Endothelial cell of umbilical vein (primary cell): ENCODE data around the gene ATP9B. TPM values are rescaled to one million over a fixed set of nuclear protein-coding genes. Genes with fewer than 3 reads are reported as not detected.

Source experiments
- BruUV-seq: library from RNA; stranded (reverse); fragments of 400-500 nt; replicated peaks from 2 replicates; lab custom pipeline; 2021; lab: Mats Ljungman, UMichigan
- CTCF ChIA-PET: fragments of 300-600, 350-600 bp; sonication (Branson Sonifier 250); formaldehyde crosslinking; loops from one replicate; lab custom pipeline; 2021; ENCODE audit warnings: antibody characterized with exemption, inconsistent platforms; lab: Charles Lee
- POLR2A ChIA-PET: fragments of 300-600, 350-600 bp; sonication (Branson Sonifier 250); formaldehyde crosslinking; loops from one replicate; lab custom pipeline; 2021; ENCODE audit warnings: antibody characterized with exemption, inconsistent platforms; lab: Charles Lee
- DNase-seq: peaks from one replicate; pipeline ENCODE4 v3.0.0-alpha.2; 2011; ENCODE audit warnings: low read depth, low spot score
- FAIRE-seq: peaks from 2 replicates; lab custom pipeline; 2011; peaks lifted over from hg19 to GRCh38; lab: Jason Lieb, UNC
- H2AFZ ChIP-seq: 2 replicates; pipeline ENCODE4 v1.6.0; 2012; ENCODE audit warnings: low read depth, low read length, control low read depth, inconsistent platforms
- H3K27ac ChIP-seq: 2 replicates; pipeline ENCODE4 v1.5.1; 2011; ENCODE audit warnings: low read depth, mild to moderate bottlenecking, control low read depth, low read length, moderate library complexity; ENCODE audit not compliant: insufficient read depth
- H3K27me3 ChIP-seq, 2 experiments: 2 replicates each; pipeline versions ENCODE4 v1.6.0 to v1.6.1; 2011; ENCODE audit warnings: low read length in 2 of 2, mixed read lengths in 1 of 2; ENCODE audit not compliant: control insufficient read depth in 2 of 2, insufficient read depth in 2 of 2
- H3K36me3 ChIP-seq, 2 experiments: 2 replicates in 1 of 2; 3 replicates in 1 of 2; pipeline ENCODE4 v1.5.1; 2011; ENCODE audit warnings: low read length in 2 of 2, mild to moderate bottlenecking in 1 of 2, moderate library complexity in 1 of 2; ENCODE audit not compliant: control insufficient read depth in 2 of 2, insufficient read depth in 2 of 2; ENCODE audit errors: extremely low read depth in 1 of 2
- H3K4me1 ChIP-seq: 3 replicates; pipeline ENCODE4 v1.5.1; 2011; ENCODE audit warnings: mild to moderate bottlenecking, low read length; ENCODE audit not compliant: control insufficient read depth, insufficient read depth; ENCODE audit errors: extremely low read depth
- H3K4me2 ChIP-seq: 2 replicates; pipeline ENCODE4 v1.6.1; 2011; ENCODE audit warnings: low read length, control low read depth, mixed read lengths; ENCODE audit not compliant: insufficient read depth
- H3K4me3 ChIP-seq, 3 experiments: fragments of 200-600 bp in 1 of 3; sonication (generic), shearing (Covaris generic) in 1 of 3; replicated peaks in 1 of 3; 2 replicates each; pipeline ENCODE4 v1.5.1; 2011 to 2016; ENCODE audit warnings: control low read depth in 3 of 3, low read length in 3 of 3, mild to moderate bottlenecking in 2 of 3, inconsistent platforms in 1 of 3, low read depth in 1 of 3, moderate library complexity in 1 of 3; ENCODE audit not compliant: insufficient read depth in 1 of 3
- H3K79me2 ChIP-seq: 2 replicates; pipeline ENCODE4 v1.6.0; 2012; ENCODE audit warnings: low read length, inconsistent platforms; ENCODE audit not compliant: control insufficient read depth, insufficient read depth
- H3K9ac ChIP-seq: replicated peaks from 2 replicates; pipeline ENCODE3; 2011; ENCODE audit warnings: low read length, control low read depth; ENCODE audit not compliant: insufficient read depth; ENCODE audit errors: extremely low read depth
- H3K9me1 ChIP-seq: replicated peaks from 3 replicates; pipeline ENCODE4 v1.6.0; 2011; ENCODE audit warnings: mild to moderate bottlenecking, low read length; ENCODE audit not compliant: control insufficient read depth, insufficient read depth; ENCODE audit errors: extremely low read depth
- H3K9me3 ChIP-seq: replicated peaks from 2 replicates; pipeline ENCODE4 v1.5.1; 2012; ENCODE audit warnings: low read length, inconsistent platforms; ENCODE audit not compliant: control insufficient read depth, insufficient read depth
- H4K20me1 ChIP-seq: replicated peaks from 2 replicates; pipeline ENCODE3; 2011; ENCODE audit warnings: mild to moderate bottlenecking, low read length; ENCODE audit not compliant: control insufficient read depth, insufficient read depth; ENCODE audit errors: extremely low read depth
- EZH2 ChIP-seq: IDR thresholded peaks from 2 replicates; pipeline ENCODE4 v1.6.1; 2012; ENCODE audit warnings: borderline replicate concordance, low read depth, mild to moderate bottlenecking, moderate library complexity, low read length, inconsistent platforms; ENCODE audit not compliant: severe bottlenecking
- FOS ChIP-seq: IDR thresholded peaks from 2 replicates; pipeline ENCODE4 v1.6.1; 2011; ENCODE audit warnings: mild to moderate bottlenecking, low read length, moderate library complexity, borderline replicate concordance; ENCODE audit not compliant: insufficient read depth
- GATA2 ChIP-seq: IDR thresholded peaks from 2 replicates; pipeline ENCODE4 v1.7.0; 2011; ENCODE audit warnings: low read depth, mild to moderate bottlenecking, moderate library complexity, mixed read lengths, low read length; ENCODE audit not compliant: insufficient read length, insufficient read depth
- JUN ChIP-seq: IDR thresholded peaks from 2 replicates; pipeline ENCODE4 v1.6.1; 2011; ENCODE audit warnings: borderline replicate concordance, low read depth; ENCODE audit not compliant: insufficient read length, insufficient read depth
- MYC ChIP-seq: IDR thresholded peaks from one replicate; pipeline ENCODE4 v1.6.1; 2011; ENCODE audit warnings: mild to moderate bottlenecking, low read depth, low read length
- POLR2A ChIP-seq: IDR thresholded peaks from 2 replicates; pipeline ENCODE4 v1.6.1; 2012; ENCODE audit warnings: low read depth, mild to moderate bottlenecking, control low read depth, low read length
- POLR2AphosphoS5 ChIP-seq: IDR thresholded peaks from 2 replicates; pipeline ENCODE4 v1.6.1; 2012; ENCODE audit warnings: low read depth, mild to moderate bottlenecking, control low read depth, low read length, moderate library complexity; ENCODE audit not compliant: insufficient read depth
- dilution Hi-C: fragments of 300-500 bp; cut with MboI; formaldehyde crosslinking; loops from one replicate; pipeline ENCODE4 v1.15.0; 2019; ENCODE audit warnings: low sequenced_read_pairs; ENCODE audit not compliant: extremely low pct_ligation_motif_present
- intact Hi-C: fragments of 100-400 bp; cut with micrococcal nuclease; formaldehyde crosslinking; loops from one replicate; pipeline ENCODE4 v1.10.0; 2022
- polyA plus RNA-seq, 4 experiments: library from polyadenylated mRNA; depleted of rRNA in 3 of 4; stranded (reverse) in 3 of 4; unstranded in 1 of 4; fragments of >200 nt; gene quantifications; 2 replicates each; pipeline versions ENCODE4 v1.2.1 to v1.2.3, GENCODE V29; 2011 to 2012; ENCODE audit warnings: missing spikeins in 1 of 4
- total RNA-seq: library from RNA; stranded (reverse); gene quantifications from 2 replicates; pipeline ENCODE4 v1.2.3, GENCODE V29; 2021
- TF ChIP-seq, protein P1 (sequence below): IDR thresholded peaks from 2 replicates; pipeline ENCODE4 v1.6.1; 2011; ENCODE audit not compliant: insufficient read depth, insufficient read length
- TF ChIP-seq, protein P2 (sequence below), 2 donors: IDR thresholded peaks; 1 replicate in 1 of 2; 2 replicates in 1 of 2; pipeline ENCODE4 v1.5.1; 2011; ENCODE audit warnings: low read length in 2 of 2, mild to moderate bottlenecking in 2 of 2, moderate library complexity in 2 of 2, control low read depth in 1 of 2, inconsistent platforms in 1 of 2, low read depth in 1 of 2; ENCODE audit not compliant: insufficient read depth in 1 of 2; ENCODE audit errors: extremely low read depth in 1 of 2

ATP9B gene
- total and polyA plus RNA-seq, 2 donors (not counting 3 experiments of a cell fraction or from before 2014, with no cell fraction given), result 14.6 to 18.2 TPM

DNA sequence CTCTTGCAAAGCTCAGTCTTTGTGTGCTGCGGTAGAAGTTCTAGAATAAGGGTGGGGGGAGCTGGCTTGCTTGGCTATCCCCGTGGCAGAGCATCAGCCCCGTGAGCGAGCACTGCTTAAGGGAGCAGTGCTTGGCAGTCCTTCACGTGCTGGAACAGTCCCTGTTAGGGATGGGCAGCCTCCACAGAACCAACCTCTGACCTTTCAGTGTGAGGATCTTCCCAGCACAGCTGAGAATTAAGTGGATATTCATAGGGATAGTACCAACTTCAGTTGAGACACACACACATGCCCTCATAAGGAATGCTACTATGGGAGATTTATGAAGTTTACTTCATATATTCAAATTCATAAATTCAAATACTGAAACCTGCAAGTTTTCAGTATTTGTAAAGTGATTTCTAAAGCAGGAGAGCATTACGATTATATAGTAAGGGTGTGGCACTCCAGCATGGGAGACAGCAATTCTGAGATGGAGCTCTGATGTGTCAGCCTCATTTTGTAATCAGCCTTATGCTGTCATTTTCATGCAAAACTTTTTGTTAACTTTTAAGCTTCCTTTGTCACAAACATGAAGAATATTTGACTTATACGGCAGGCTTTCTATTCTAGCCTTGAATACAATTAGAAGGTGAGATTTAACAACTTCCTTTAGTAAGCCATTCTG is 39.5 kb downstream of the ATP9B start:
- TF ChIP-seq, protein P1, sequence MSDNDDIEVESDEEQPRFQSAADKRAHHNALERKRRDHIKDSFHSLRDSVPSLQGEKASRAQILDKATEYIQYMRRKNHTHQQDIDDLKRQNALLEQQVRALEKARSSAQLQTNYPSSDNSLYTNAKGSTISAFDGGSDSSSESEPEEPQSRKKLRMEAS, result no peak
- no peak for TF ChIP-seq GATA2
- TF ChIP-seq POLR2AphosphoS5, result no peak
- no peak for TF ChIP-seq MYC
- TF ChIP-seq, protein P2, sequence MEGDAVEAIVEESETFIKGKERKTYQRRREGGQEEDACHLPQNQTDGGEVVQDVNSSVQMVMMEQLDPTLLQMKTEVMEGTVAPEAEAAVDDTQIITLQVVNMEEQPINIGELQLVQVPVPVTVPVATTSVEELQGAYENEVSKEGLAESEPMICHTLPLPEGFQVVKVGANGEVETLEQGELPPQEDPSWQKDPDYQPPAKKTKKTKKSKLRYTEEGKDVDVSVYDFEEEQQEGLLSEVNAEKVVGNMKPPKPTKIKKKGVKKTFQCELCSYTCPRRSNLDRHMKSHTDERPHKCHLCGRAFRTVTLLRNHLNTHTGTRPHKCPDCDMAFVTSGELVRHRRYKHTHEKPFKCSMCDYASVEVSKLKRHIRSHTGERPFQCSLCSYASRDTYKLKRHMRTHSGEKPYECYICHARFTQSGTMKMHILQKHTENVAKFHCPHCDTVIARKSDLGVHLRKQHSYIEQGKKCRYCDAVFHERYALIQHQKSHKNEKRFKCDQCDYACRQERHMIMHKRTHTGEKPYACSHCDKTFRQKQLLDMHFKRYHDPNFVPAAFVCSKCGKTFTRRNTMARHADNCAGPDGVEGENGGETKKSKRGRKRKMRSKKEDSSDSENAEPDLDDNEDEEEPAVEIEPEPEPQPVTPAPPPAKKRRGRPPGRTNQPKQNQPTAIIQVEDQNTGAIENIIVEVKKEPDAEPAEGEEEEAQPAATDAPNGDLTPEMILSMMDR (IDR thresholded peaks at IDR 0.05; ENCODE audit: extremely low read depth in 1 of 2, insufficient read depth in 1 of 2, low read depth in 1 of 2, low read length in 2 of 2), result no peak
- no peak for TF ChIP-seq EZH2
- no peak for TF ChIP-seq FOS
- no peak for TF ChIP-seq POLR2A
- no peak for TF ChIP-seq JUN
- Histone ChIP-seq H3K36me3 (no peaks in the 10 kb centered on the region), H4K20me1 (no peaks in the 10 kb centered on the region), H3K9me1 (no peaks in the 10 kb centered on the region), H3K4me3 (no peak overlapping the region), H2AFZ (no peak overlapping the region), H3K4me2 (no peak overlapping the region), H3K4me1 (no peaks in the 10 kb centered on the region), H3K79me2 (peaks cover 5% of the 10 kb centered on the region), H3K9ac (no peak overlapping the region), H3K9me3 (no peaks in the 10 kb centered on the region), H3K27ac (no peak overlapping the region), H3K27me3 (no peaks in the 10 kb centered on the region)
- BruUV-seq, result no TSS peak
- dilution Hi-C loops (no loop called here), intact Hi-C loops (no loop called here)
- FAIRE-seq (peak; percentile 4), DNase-seq (no peak)
- ChIA-PET POLR2A (no interaction called here), CTCF (interaction anchor here (0.7 kb wide), 1 partner anchor 141 kb away, joined by 3 read pairs; no protein-coding TSS in a partner anchor)
